Nasal cavity respiratory epithelium epithelial cell of viscerocranial mucosa (primary cell): ENCODE results near the gene TRIM14. TPM values are rescaled to one million over a fixed set of nuclear protein-coding genes. Genes with fewer than 3 reads are reported as not detected.

Source experiments
- total RNA-seq: library from RNA; depleted of rRNA; stranded (reverse); fragments of >200 nt; gene quantifications from 2 replicates; pipeline ENCODE4 v1.2.3, GENCODE V29; 2014

TRIM14 gene
- 4.1 and 16.7 TPM in 2 replicates for total RNA-seq

GRCh38 chr9:98118640-98119601, at the start of gene TRIM14:
TRIM14 (minus strand) TSS chr9:98119222; CDS start chr9:98119188, 34 bp downstream.

GRCh38 chr9:98056269-98057137, 62.5 kb downstream of the TRIM14 start, which contains the start of gene NANS:
NANS (plus strand) TSS chr9:98056732; CDS start chr9:98056809, 77 bp downstream.

Other genes starting within 250 kb of the TRIM14 start
- 21.2 and 24.1 TPM in 2 replicates for gene TRMO, start 196.7 kb downstream of the TRIM14 start, total RNA-seq
- not detected in 2 replicates for gene HEMGN, start 181.1 kb downstream of the TRIM14 start, total RNA-seq
- gene ANP32B, start 135.9 kb downstream of the TRIM14 start, total RNA-seq = 13.0 and 29.1 TPM in 2 replicates
- gene NANS, start 62.5 kb downstream of the TRIM14 start, total RNA-seq = 43.2 and 82.7 TPM in 2 replicates
- gene CORO2A, start 73.4 kb upstream of the TRIM14 start, total RNA-seq = 35.5 and 45.8 TPM in 2 replicates
- gene TBC1D2, start 136.4 kb upstream of the TRIM14 start, total RNA-seq = 60.1 and 194 TPM in 2 replicates